ENCODE data around the gene ZNHIT2.
"Not testable (repeated sequence)": the region's sequence is repeated elsewhere in the genome, so short reads cannot be mapped to it uniquely, and the experiment has no call there.

Gene ZNHIT2

GRCh38 chr11:65118891-65119669 is 1.6 kb upstream of the ZNHIT2 start:
- not testable (repeated sequence) for DNase-seq

DNA sequence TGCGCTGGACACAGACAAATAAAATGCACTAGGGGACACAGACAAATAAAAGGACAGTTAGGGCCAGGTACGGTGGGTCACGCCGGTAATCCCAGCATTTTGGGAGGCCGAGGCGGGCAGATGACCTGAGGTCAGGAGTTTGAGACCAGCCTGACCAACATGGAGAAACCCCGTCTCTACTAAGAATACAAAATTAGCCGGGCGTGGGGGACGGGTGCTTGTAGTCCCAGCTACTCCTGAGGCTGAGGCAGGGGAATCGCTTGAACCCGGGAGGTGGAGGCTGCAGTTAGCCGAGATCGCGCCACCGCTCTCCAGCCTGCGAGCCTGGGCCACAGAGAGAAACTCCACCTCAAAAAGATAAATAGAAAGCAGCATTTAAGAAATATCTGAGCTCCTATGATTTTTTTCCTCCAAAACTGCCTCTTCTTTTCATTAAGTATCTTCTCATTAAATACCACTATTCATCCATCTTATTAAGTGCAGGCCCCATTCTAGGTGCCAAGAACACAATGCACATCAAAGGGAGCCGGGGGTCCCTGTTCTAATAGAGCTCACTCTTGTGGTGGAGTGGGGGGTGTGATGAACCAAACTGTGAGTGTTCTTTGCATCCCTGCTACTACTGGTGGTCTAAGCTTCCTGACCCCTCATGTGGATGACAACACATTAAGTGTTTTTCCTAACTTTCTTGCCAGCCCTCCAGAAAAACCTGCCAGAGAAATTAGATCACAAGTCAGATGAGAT is 766 bp upstream of the ZNHIT2 start:
- no peak for DNase-seq

DNA sequence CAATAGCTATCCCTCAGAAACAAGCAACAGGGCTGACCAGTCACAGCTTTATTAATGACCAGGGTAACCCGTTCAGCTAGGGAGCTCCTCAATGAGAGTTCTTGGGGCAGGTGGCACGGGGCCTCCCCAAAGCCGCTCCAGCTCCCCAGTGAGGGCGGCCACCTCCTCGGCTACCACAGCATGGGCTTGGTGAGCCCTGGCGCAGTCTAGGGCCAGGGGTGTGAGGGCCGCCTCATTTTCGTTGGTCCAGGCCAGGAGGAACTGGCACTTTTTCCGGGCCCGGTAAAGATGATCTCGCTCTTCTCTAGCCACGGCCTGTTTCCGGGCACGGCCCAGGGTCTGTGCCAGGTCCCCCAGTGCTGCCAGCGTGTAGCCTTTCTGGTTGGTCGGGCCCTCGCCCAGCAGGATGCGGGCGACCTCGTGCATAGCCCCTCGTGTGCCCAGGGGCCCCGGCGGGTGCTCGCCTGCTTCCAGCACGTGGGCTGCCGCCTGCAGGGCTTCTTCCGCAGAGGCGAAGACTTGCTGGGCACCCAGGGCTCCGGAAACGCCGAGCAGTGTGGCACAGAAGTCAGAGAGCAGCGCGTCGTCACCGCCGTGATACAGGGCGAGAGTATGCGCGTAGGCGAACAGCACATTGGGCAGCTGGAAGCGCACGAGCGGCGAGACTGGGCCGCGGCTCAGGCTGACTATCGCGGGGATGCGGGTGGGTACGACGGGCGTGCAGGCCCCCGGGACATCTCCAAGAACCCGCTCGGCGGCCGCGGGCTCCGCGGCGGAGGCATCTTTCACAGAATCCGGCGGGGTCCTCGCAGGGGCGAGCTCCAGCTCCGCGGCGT is 913 bp downstream of the ZNHIT2 start:
- peak; percentile 29 for DNase-seq

DNA sequence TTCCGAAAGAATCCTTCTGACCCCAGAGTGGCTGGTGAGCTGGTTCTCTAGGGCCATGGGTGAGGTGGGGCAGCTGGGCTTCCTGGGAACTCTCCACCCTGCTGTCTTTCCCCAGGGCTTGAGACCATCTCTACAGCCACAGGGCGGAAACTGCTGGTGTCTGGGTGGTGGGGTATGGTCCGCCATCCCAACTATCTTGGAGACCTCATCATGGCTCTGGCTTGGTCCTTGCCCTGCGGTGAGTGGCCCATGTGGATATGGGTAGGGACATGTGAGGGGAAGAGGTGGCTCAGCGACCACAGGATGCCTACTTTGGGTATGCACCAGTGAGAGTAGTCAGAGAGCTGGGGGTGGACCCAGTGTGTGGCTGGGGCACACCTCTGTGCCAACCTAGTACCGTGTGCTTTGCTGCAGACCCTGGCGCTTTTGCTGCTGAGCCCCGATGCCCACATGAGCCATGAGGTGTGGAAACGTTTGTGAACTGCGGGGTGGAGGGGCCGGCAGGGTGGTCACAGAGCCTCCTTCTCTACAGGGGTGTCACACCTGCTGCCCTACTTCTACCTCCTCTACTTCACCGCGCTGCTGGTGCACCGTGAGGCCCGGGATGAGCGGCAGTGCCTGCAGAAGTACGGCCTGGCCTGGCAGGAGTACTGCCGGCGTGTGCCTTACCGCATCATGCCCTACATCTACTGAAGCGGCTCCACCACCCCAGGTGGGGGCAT is 2.0 kb downstream of the ZNHIT2 start:
- no peak for DNase-seq

- no peak for DNase-seq
Observed at GRCh38 chr11:65114538-65115171, 2.8 kb downstream of the ZNHIT2 start.

DNA sequence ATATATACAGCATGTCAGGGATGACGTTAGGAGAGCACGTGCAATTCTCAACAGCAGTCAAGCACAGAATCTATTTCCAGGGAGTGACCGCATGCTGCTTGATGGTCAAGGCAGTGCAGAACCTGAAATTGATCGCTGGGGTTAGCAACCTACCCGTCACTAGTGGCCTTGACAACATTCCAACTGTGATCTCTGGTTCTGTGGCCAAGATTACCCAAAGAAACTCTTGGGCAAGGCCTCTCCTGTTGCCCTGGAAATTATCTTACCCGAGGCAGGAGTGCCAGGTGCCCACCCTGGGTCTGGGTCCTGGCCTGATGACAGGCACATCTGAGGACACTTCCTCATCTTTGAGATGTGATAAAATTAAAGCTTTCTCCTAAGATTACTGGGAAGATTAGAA is 3.7 kb downstream of the ZNHIT2 start:
- DNase-seq = no peak

DNA sequence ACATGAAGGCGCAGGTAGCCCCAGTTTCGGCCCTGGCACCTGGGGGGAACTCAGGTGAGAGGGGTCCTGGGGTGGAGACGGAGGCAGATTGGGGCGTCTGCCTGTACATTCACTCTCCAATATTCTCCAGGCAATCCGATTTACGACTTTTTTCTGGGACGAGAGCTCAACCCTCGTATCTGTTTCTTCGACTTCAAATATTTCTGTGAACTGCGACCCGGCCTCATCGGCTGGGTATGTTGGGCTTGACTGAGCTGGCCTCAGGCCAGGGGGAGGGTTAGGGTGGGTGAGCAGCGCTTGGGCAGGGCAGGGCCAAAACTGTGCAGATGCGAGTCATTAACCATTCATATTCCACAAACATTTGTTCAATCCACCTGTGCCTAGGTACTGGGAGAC is 4.1 kb downstream of the ZNHIT2 start:
- peak; percentile 38 for DNase-seq

- DNase-seq = peak; percentile 38
Observed at GRCh38 chr11:65112546-65113360, 4.7 kb downstream of the ZNHIT2 start.

DNA sequence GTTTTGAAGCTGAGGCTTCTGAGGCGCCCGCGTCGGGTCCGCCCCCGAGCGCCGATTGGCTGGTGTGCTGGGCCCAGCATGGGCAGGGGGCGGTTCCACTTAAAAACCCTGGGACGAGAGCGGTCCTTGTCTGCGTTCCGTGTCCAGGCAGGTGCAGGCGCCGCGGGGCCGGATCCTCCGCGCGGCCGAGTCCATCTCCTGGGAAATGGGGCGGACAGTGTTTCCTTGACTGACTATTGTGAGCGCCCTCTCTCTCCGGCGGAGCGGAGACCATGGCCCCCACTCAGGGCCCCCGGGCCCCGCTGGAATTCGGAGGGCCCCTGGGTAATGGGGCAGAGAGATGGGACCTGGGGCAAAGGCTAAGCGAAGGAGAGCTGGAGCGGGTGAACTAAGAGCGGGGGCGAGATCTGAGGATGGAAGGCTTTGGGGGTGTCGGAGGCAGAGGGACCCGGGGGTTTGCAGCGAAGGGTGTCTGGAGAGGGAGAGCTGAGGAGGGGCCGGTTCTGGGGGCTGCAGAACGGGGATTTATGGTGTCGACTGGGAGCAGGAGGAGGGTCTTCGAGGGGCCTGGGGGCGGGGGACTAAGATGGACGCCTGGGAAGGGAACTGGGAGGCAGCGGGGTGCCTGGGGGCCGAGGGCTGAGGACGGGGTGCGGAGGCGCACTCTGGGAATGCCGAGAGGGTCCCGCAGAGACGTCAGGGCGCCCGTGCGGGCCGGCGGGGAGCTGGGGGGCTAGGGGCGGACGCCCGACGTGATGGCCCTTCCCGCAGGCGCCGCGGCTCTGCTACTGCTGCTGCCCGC is 5.6 kb downstream of the ZNHIT2 start, which contains the start of gene TM7SF2:
Gene TM7SF2, plus strand, starts transcription at position 129 of the 802 bp plus-strand sequence. Its CDS starts 144 bp downstream, at position 273.
- DNase-seq = peak; percentile 95

- DNase-seq = no peak
Observed at GRCh38 chr11:65111159-65111743, 6.2 kb downstream of the ZNHIT2 start.

DNA sequence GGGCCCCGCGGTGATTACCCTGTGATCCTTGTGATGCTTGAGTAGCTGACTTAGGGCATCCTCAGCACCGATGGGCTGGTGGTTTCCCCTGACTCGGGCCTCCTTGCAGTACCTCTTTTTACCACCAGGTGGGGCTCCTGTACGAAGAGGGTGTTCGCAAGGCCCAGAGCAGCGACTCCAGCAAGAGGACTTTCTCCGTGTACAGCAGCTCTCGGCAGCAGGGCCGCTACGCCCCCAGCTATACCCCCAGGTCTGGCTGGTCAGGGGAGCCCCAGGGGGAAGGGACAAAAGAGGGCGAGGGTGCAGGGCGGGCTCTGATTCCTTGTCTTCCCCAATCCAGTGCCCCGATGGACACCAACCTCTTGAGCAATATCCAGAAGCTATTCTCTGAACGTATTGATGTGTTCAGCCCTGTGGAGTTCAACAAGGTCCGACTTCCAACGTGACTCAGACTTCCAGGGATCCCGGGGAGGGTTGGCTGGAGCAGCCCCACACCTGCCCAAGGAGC is 7.1 kb downstream of the ZNHIT2 start:
- DNase-seq = peak; percentile 40

DNA sequence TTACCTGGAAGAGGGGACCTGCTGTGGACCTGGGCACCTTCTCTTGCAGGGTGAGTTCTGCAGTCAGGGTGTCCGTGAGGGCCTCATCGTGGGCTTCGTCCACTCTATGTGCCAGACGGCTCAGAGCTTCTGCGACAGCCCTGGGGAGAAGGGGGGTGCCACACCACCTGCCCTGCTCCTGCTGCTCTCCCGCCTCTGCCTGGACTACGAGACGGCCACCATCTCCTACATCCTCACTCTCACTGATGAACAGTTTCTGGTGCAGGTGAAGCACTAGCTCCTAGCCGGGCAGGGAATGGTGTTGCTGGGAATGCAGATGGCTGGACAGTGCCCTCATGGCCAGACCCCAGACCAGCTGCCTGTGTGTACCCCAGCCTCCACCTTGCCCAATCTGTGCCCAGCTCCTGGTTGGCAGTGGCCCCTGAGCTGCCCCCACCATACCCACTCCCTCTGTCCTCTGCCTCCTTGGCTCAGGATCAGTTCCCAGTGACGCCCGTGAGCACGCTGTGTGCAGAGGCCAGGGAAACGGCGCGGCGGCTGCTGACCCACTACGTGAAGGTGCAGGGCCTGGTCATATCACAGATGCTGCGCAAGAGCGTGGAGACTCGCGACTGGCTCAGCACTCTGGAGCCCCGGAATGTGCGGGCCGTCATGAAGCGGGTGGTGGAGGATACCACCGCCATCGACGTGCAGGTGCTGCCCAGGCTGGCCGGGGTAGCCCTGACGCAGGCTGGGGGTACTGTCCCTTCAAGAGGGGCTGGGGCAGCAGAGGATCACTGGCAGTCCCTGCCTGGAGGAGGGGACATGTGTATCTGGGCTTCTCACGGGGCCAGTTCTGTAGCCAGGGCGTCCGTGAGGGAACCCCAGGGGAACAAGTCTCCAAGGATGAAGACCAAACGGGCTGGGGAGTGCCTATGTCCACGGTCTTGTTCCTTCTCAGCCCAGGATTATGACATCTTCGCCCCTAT is 8.0 kb downstream of the ZNHIT2 start:
- no peak for DNase-seq

DNA sequence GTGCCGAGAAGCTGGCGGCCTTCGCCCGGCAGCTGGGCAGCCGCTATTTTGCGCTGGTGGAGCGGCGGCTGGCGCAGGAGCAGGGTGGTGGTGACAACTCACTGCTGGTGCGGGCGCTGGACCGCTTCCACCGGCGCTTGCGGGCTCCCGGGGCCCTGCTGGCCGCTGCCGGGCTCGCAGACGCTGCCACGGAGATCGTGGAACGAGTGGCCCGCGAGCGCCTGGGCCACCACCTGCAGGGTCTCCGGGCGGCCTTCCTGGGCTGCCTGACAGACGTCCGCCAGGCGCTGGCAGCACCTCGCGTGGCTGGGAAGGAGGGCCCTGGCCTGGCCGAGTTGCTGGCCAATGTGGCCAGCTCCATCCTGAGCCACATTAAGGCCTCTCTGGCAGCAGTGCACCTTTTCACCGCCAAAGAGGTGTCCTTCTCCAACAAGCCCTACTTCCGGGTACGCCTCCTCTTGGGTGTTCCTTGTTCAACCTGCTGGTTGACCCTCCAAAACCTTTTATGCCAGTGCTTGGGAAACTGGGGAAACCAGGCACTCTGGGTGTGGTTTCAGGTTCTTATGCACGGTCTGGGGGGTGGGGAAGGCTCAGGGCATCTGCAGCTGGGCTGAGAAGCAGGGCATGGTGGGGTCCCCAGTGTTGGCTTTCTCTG is 8.9 kb downstream of the ZNHIT2 start:
- DNase-seq = no peak

DNA sequence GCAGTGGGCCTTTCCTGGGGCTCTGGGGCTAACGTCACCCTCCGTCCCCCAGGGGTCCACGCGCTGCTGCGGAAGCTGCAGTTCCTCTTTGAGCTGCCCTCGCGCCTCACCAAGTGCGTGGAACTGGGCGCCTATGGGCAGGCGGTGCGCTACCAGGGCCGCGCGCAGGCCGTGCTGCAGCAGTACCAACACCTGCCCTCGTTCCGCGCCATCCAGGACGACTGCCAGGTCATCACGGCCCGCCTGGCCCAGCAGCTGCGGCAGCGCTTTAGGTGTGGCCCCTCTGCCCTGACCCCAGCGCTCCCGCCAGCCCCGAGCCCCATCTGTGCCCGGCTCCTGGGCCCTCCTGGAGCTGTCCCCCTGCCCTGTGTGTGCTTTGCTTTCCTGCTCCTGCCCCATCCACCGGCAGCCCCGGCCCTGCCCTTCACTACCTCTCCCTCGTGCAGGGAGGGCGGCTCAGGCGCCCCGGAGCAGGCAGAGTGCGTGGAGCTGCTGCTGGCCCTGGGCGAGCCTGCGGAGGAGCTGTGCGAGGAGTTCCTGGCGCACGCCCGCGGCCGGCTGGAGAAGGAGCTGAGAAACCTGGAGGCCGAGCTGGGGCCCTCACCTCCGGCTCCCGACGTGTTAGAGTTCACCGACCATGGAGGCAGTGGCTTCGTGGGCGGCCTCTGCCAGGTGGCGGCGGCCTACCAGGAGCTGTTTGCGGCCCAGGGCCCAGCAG is 9.6 kb downstream of the ZNHIT2 start:
- DNase-seq = no peak

DNA sequence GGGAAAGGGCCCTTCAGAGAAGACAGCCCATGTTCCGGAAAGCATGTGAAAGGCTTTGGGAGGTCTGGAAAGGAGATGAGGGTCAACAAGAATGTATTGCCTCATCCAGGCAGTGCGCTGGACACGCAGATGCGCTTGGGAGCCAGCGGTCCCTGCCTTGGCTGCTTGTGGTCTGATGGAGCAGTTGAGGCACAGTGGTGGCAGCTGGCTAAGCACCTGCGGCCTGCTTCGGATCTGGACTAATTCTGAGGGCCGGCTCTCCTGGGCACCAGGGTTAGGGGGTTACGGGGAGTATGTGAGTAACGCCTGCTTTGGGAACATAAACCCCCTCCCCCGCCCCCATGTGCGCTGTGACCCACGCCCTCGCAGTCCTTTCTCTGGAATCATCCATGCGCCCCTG is 10.4 kb downstream of the ZNHIT2 start:
- DNase-seq = no peak

DNA sequence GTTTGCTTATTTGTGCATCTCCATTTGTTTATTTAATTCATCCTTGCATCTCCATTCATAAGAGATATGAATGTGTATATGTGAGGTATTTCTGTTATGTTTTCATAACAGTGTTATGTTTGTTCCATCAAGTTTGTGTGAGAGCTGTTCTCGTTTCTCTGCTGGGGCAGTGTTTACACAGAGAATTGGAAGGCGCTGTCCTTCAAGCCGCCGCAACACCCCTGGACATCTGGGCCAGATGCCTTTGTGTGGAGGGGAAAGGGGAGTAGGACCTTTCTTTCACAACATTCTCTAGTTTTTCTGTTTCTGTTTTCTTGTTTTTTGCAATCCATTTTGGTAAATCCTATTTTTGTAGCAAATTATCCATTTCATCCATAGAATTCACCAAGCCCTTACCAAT is 12.9 kb downstream of the ZNHIT2 start:
- no peak for DNase-seq

GRCh38 chr11:65103476-65103875 is 14.0 kb downstream of the ZNHIT2 start:
- DNase-seq = no peak
